ENCODE data around the gene TMEM125.

The TMEM125 gene

GRCh38 chr1:43275826-43276620, 6.2 kb downstream of the TMEM125 start:
- DNase-seq: no peak

- DNase-seq: no peak
Measured at GRCh38 chr1:43276673-43277072, 6.9 kb downstream of the TMEM125 start.

DNA sequence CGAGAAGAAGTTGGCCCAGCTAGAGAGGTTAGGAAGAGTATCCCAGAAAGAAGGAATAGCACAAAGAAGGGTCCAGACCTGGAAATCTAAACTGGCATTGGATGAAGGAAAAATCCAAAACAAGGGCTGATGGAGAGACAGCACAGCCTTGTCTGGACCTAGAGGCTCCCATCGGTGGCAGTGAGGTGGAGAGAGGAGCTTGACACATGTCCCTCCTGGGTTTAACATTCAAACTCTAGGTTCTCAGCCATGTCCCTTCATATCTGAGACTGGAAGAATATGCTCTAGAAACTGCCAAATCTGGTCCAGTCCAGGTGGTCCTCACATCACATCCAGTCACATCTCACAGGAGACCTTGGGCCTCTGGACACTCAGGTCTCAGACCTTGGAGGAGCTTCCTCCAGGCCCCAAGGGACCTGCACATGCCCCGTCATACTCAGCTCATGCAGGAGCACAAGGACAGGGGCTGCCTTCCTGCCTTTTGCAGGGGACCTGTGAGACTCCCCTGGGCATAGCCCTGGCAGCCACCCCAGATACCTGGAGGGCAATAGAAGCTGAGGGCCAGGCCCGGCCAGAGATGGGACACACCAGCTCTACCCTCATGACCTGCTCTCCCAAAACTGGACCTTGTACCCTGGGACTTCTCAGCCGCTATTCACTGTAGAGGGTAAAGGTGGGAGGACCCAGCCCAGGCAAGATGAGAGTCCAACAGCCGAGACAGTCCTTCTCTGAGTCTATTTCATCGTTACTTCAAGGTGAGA, 7.5 kb downstream of the TMEM125 start:
- no peak for DNase-seq

- DNase-seq: no peak
Measured at GRCh38 chr1:43279161-43279560, 9.4 kb downstream of the TMEM125 start.

DNA sequence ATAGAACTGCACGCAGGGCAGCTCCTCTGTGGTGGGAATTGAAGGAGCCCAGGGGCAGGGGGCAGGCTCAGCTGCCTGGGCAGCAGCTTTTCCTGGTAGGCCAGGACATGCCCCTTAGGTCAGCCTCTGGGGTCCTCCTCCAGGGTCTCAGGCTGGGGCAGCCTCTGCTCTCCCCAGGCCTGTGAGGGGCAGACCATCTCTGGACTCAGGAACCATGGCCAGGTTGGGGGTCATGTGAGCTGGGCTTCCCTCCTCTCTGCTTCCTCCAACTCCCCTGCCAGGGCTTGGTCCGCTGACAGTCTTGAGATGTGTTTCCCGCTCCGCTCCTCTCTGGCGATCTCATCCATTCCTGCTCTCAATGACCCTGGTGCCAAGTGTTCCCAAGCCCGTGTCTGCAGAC, 9.9 kb downstream of the TMEM125 start:
- DNase-seq: no peak

DNA sequence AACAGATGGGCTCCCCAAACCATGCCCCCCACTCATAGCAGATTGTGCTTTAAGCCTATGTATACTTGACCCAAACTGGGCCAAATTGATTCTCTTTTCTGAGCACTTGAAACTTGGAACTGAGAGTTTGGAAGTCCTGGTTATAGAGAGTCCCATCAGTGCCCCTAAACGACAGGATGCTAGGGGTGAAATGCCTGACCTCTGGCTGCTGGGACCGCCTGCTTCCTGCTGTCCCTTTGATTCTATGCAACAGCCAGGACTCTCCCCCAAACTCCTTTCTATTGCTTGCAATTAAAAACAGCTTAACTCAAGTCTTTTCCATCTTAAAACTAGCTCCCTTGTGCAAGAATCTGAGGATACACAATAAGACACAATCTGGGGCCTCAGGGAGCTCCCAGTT, 10.9 kb downstream of the TMEM125 start:
- DNase-seq: no peak

DNA sequence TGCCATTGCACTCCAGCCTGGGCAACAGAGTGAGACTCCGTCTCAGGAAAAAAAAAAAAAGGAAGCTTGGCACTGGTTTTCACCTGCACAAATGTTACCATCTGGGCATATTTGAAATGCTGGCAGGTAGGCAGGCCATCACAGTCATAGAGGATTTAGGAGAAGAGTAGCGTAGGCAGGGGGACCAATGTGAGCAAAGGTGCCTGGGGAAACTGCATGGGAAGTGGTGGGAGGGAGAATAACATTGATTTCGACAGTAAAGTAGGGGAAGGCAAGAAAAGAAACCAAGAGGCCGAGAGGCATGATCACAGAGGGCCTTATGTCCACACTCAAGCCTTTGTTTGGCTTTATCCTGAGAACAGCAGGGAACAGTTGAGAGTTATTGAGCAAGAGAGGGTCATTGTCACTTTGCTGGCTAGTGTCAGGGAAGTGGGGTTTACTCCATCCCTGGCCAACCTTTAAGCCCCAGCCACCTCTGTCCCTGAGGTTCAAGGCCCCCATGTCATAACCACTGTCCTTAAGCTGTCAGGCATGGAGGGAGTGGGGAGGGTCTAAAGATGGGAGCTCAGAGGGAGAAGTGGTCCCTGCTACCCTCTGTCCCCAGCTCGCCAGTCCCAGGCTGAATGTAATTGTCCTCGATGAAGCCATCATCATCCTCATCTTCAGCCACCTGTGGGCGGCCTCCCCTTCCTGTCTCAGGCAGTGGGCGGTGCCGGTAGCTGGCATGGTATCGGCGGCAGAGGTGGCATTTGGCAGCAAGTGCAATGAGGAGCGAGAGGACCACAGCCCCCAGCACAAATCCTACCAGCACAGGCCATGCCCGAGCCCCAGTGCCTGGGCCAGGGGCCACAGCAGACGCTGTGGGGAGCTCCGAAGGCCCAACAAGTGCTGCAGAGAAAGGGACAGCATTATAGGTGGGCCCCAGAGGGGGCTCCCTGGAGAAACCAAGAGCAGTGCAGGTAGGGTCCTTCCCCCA, 12.7 kb downstream of the TMEM125 start:
- DNase-seq: peak; percentile 93

- DNase-seq: peak; percentile 44
Measured at GRCh38 chr1:43284065-43284464, 14.3 kb downstream of the TMEM125 start.

- DNase-seq: peak; percentile 84
Measured at GRCh38 chr1:43284546-43285110, 14.8 kb downstream of the TMEM125 start.

DNA sequence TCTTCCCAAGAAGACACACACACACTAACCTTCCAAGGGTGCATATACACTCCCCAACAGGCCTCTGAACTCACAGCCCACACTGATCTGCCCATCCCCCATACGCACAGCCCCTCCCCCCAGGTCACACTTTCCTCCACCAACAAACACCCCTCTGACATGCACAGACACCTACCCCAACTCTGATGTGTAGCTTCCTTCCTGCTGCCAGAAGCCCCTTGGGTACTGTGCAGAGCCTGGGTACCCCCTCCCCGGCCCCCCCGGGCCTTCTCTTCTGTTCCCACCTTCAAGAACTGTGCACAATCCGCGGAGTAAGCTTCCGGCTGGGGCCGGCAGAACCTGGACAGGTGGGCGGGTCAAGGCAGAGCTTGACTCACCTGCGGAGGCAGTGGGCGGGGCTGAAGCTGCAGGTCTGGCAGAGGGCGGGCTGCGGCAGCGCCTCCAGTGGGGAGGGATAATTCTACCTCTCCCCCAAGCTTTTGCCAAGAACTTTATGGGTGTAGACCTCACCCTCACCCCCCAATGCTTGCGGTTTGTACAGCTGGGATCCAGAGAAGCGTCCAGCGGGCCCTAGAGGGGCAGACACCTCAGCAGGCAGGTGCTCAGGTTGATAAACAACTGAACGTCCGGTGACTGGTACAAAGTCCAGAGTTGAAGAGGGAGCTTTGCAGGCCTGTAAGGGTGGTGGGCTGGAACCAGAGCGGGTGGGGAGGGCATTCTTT, 15.6 kb downstream of the TMEM125 start, which contains the start of gene C1orf210:
C1orf210 (minus strand) TSS at position 313 of the 722 bp plus-strand sequence. CDS start 2,311 bp downstream, outside the sequence.
- peak; percentile 100 for DNase-seq

DNA sequence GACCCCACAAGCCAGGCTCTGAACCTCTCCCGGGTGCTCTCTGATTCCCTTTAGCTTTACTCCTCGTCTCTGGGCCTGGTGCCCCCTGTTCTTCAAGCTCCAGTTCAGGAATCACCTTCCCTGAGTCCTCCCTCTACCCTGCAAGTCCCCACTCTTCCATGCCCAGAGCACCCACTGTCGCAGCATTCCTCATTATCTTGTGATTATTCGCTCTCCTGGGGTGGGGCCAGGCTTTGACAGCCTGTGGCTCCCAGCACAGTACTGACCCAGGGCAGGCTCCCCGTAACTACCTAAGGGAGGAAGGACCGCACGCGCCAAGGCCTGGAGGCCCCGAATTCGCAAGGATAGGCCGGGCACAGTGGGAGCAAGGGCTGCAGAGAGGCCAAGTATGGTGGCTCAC, 16.3 kb downstream of the TMEM125 start:
- no peak for DNase-seq

- no peak for DNase-seq
Measured at GRCh38 chr1:43286533-43286932, 16.8 kb downstream of the TMEM125 start.

DNA sequence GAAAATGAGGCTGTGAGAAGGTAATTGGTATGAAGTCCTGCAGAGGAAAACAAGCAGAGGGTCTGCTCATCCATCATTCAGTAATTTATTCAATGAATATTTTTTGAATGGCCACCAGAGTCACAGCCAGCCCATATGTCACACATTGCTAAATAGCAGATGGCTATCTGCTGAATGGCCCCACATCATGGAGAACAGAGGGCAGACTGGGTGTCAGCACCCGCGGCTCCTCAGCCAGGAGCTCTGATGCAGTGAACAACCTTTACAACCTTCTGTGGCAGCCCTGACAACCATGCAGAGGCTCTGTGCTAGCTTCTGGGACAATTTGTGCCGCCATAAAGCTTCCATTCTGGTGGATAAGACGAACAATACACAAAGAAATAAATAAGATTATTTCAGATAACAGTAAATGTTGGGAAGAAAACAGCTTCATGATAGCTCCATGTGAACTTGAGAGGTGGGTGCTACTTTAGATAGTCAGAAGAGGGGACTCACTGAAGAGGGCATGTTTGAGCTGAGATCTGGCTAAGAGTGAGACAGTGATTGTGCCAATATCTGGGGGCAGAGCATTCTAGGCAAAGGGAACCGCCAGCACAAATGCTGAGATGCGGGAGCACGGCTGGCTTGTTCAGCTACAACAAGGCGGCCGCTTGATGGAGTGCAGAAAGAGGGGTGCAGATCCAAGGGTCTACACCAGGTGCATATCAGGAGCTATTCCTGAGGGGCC, 18.4 kb downstream of the TMEM125 start:
- DNase-seq: no peak

- DNase-seq: no peak
Measured at GRCh38 chr1:43288785-43289706, 19.3 kb downstream of the TMEM125 start.

GRCh38 chr1:43292216-43292615, 22.4 kb downstream of the TMEM125 start:
- no peak for DNase-seq

- DNase-seq: no peak
Measured at GRCh38 chr1:43292679-43293078, 22.9 kb downstream of the TMEM125 start.

DNA sequence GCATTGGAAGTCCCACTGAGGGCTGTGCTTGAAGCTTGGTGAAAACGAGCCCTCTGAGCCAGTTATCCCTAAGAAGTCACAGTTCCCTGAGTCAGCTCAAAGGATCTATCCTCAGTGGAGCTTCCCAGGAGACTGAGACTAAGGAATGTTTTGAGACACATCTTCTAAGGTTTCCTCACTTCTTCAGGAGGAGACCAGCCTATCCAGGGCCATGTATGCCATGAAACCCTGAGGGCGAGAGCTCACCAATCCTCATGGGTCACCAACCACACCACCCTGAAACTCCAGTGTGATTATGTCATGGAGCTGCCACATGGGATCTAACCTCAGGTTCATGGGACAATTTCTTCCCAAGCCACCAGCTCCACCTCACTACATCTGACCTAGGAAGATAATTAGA, 23.4 kb downstream of the TMEM125 start:
- DNase-seq: no peak

DNA sequence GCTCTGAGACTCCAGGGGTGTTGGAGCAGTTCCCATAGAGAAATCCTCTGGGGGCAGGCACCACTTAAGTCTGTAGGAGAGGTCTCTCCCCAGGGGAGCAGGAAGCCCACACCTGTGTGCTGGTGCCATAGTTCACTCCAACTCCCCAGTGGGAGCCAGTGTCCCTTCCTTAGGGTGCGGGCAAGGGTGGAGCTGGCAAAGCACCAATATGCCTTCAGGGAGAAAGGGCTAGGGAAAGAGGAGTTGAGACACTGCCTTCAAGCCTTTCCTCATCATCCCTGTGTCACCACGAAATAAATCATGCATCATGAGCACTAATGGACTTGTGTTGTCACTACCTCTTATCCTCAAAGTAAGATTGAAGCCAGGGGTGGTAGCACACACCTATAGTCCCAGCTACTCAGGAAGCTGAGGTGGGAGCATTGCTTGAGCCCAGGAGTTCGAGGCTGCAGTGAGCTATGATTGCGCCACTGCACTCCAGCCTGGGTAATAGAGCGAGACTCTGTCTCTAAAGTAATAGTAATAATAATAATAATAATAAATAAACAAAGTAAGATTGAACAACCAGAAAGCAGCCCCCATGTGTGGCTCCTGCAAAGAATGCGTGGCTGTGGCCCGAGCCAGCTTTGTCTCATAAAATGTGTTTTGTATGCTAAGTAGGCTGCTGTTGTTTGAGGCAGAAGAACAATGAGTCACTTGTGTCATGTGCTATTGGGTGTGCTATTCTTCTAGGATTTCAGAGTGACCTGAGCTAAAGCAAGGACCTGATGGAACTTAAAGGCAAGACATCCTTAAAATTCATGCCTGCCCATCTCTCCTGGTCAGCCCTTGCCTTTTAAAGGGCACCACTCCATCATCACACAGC, 24.3 kb downstream of the TMEM125 start:
- DNase-seq: no peak

GRCh38 chr1:43294761-43295160, 25.0 kb downstream of the TMEM125 start:
- no peak for DNase-seq
